Osteoblast (primary cell): ENCODE data around the gene ACER3. TPM values are rescaled to one million over a fixed set of nuclear protein-coding genes. Genes with fewer than 3 reads are reported as not detected.
A peak's percentile ranks its signal among the peaks of the same experiment; 100 is the strongest.

ENCODE experiments used
- DNase-seq: peaks from one replicate; pipeline ENCODE4 v3.0.0; 2011; ENCODE audit warnings: low spot score, mixed read lengths; ENCODE audit not compliant: insufficient read length; ENCODE audit errors: missing footprints
- H2AFZ ChIP-seq: 2 replicates; pipeline ENCODE4 v1.6.0; 2011; ENCODE audit warnings: mild to moderate bottlenecking, low read length
- H3K27ac ChIP-seq: 2 replicates; pipeline ENCODE4 v1.5.1; 2011; ENCODE audit warnings: mild to moderate bottlenecking, low read depth, low read length, moderate library complexity
- H3K27me3 ChIP-seq: 2 replicates; pipeline ENCODE4 v1.6.0; 2012; ENCODE audit warnings: mild to moderate bottlenecking, control low read depth, inconsistent platforms, low read length, moderate library complexity; ENCODE audit not compliant: insufficient read depth
- H3K36me3 ChIP-seq: 2 replicates; pipeline ENCODE4 v1.5.1; 2011; ENCODE audit warnings: mild to moderate bottlenecking, low read length, control low read depth, moderate library complexity; ENCODE audit not compliant: insufficient read depth
- H3K4me1 ChIP-seq: 2 replicates; pipeline ENCODE4 v1.5.1; 2011; ENCODE audit warnings: mild to moderate bottlenecking, low read length, control low read depth, moderate library complexity; ENCODE audit not compliant: insufficient read depth
- H3K4me2 ChIP-seq: 2 replicates; pipeline ENCODE4 v1.6.0; 2011; ENCODE audit warnings: mild to moderate bottlenecking, low read length; ENCODE audit not compliant: insufficient read depth
- H3K4me3 ChIP-seq: fragments of 200-600 bp; sonication (generic); 3 replicates; pipeline ENCODE4 v1.5.1; 2012; ENCODE audit warnings: mild to moderate bottlenecking, low read length, inconsistent platforms; ENCODE audit not compliant: insufficient read depth
- H3K79me2 ChIP-seq: 2 replicates; pipeline ENCODE4 v1.6.0; 2012; ENCODE audit warnings: mild to moderate bottlenecking, low read length, control low read depth, inconsistent platforms; ENCODE audit not compliant: insufficient read depth
- H3K9me3 ChIP-seq: 2 replicates; pipeline ENCODE4 v1.5.1; 2011; ENCODE audit warnings: low read depth, low read length, control low read depth
- H4K20me1 ChIP-seq: 2 replicates; pipeline ENCODE4 v1.6.0; 2012; ENCODE audit warnings: mild to moderate bottlenecking, low read length, control low read depth; ENCODE audit not compliant: insufficient read depth
- total RNA-seq: library from RNA; depleted of rRNA; stranded (reverse); fragments of >200 nt; gene quantifications from 2 replicates; pipeline ENCODE4 v1.2.3, GENCODE V29; 2012
- TF ChIP-seq, protein P1 (sequence below): IDR thresholded peaks from 2 replicates; pipeline ENCODE4 v1.5.1; 2011; ENCODE audit warnings: mild to moderate bottlenecking, low read depth, low read length, moderate library complexity; ENCODE audit errors: extremely low read depth

The ACER3 gene
- total RNA-seq, 1 donor = 9.8 TPM

DNA sequence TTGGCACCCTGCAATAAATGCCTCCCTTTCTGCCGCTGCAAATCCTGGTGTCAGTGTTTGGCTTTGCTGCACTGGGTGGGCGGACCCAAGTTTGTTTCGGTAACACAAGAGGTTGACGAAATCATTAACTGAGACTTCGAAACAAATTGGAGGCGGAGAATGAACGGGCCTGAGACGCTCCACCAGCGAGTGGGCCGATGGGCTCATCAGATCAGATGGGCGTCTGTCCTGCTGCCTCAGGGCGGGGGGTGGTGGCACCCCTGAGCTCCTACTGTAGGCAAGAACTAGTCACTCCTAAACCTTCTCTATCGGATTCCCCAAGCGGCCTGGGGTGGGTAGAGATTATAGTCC lies 205.1 kb downstream of the ACER3 start:
- TF ChIP-seq, protein P1, sequence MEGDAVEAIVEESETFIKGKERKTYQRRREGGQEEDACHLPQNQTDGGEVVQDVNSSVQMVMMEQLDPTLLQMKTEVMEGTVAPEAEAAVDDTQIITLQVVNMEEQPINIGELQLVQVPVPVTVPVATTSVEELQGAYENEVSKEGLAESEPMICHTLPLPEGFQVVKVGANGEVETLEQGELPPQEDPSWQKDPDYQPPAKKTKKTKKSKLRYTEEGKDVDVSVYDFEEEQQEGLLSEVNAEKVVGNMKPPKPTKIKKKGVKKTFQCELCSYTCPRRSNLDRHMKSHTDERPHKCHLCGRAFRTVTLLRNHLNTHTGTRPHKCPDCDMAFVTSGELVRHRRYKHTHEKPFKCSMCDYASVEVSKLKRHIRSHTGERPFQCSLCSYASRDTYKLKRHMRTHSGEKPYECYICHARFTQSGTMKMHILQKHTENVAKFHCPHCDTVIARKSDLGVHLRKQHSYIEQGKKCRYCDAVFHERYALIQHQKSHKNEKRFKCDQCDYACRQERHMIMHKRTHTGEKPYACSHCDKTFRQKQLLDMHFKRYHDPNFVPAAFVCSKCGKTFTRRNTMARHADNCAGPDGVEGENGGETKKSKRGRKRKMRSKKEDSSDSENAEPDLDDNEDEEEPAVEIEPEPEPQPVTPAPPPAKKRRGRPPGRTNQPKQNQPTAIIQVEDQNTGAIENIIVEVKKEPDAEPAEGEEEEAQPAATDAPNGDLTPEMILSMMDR = no peak
- peaks cover 14% of the 10 kb centered on the region for H3K4me1 ChIP-seq
- peak overlapping the region; percentile 94 for H2AFZ ChIP-seq
- no peaks in the 10 kb centered on the region for H3K36me3 ChIP-seq
- peak overlapping the region; percentile 91 for H3K4me2 ChIP-seq
- peak overlapping the region; percentile 82 for H3K4me3 ChIP-seq
- H3K79me2 ChIP-seq = peaks cover 34% of the 10 kb centered on the region
- H3K27me3 ChIP-seq = no peaks in the 10 kb centered on the region
- DNase-seq = no peak
- H4K20me1 ChIP-seq = peaks cover 9% of the 10 kb centered on the region
- H3K27ac ChIP-seq = peak overlapping the region; percentile 75
- H3K9me3 ChIP-seq = no peaks in the 10 kb centered on the region

DNA sequence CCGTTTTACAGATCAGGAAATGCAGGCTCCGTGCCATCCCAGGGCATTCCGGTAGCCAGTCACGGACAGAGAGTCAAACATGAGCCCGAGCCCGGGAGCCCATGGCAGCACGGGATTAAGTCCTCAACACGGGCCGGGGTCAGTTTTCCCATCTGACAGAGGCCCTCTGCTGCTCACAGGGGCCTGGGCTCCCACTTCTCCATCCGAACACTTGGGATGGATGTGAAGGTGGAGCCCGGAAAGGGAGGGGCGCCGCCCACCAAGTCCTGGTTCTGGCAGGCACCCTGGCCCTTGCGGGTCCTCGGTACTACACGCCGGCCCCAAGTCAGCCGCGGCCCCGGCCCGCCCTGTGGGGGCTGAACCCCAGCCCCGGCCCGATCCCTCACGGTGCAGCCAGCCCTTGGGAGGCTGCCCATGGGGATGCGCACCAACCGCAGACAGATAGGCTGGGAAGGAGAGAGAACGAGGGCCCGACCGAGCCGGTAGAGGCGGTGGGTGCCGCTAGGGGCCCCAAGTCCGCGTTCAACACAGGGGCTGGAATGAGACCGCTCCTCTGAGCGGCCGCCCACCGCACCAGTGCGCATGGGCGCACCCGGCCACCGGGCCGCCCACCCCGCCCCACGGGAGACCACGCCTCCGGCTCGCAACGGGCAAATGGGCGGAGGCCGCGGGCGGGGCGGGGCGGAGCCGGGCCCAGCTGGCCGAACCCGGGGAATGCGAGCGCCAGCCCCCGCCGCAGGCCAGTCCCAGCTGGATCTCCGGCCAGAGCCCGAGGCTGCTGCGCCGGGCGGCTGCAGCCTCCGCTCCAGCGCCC lies 205.7 kb downstream of the ACER3 start, which contains the start of gene CAPN5:
Gene CAPN5, plus strand, starts transcription at position 743 of the 814 bp plus-strand sequence. CDS start 17,916 bp downstream, outside the sequence.
- Histone ChIP-seq H3K27me3 (no peaks in the 10 kb centered on the region), H3K4me2 (peak within 1 kb of the TSS; percentile 91), H3K4me3 (peak within 1 kb of the TSS; percentile 82), H3K79me2 (peaks cover 40% of the 10 kb centered on the region), H3K36me3 (no peaks in the 10 kb centered on the region), H3K9me3 (no peaks in the 10 kb centered on the region), H3K4me1 (peaks cover 14% of the 10 kb centered on the region), H2AFZ (peak within 1 kb of the TSS; percentile 94), H4K20me1 (peaks cover 9% of the 10 kb centered on the region), H3K27ac (peak within 1 kb of the TSS; percentile 75)
- DNase-seq = peak; percentile 100
- TF ChIP-seq, protein P1 = peak; percentile 31

DNA sequence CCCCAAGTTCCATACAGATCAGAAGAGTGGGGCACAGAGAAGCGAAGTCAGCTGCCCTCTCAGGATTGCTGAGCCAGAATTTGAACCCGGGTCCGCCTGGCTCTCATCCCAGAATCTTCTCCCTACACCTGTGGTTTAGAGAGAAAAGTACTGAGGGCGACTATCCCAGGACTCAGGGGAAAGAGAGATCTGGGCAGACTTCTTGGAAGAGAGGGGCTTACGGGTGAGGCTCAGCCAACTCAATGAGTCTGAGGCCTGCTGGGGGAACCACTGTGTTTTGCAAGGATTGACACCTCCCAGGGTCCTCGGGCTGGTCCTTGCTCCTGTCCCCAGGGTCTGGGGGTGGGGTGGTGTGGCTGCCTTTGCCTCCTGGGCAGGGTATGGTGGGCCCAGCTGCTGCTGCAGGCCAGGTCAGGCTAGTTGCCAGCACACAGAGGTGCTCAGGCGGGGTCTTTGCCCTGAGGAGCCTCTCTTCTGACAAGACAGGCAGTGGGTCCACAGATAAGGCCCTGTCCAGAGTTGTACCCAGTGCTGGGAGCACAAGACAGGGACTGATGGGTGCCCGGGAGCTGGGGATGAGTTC lies 207.2 kb downstream of the ACER3 start:
- no peaks in the 10 kb centered on the region for H3K27me3 ChIP-seq
- no peak overlapping the region for H3K27ac ChIP-seq
- H4K20me1 ChIP-seq = peaks cover 9% of the 10 kb centered on the region
- H2AFZ ChIP-seq = no peak overlapping the region
- no peaks in the 10 kb centered on the region for H3K9me3 ChIP-seq
- H3K4me1 ChIP-seq = peaks cover 27% of the 10 kb centered on the region
- H3K4me2 ChIP-seq = peak overlapping the region; percentile 91
- DNase-seq = no peak
- TF ChIP-seq, protein P1 = no peak
- no peaks in the 10 kb centered on the region for H3K36me3 ChIP-seq
- H3K4me3 ChIP-seq = peak overlapping the region; percentile 82
- H3K79me2 ChIP-seq = peaks cover 49% of the 10 kb centered on the region
